GM21619 (cell line): Measurements from ENCODE around the gene MRPL27.

Experiments used
- ATAC-seq: cut with Tn5 transposase; IDR thresholded peaks from one replicate; pipeline ENCODE4 v1.9.1; 2021; ENCODE audit not compliant: unreplicated experiment

MRPL27 gene

DNA sequence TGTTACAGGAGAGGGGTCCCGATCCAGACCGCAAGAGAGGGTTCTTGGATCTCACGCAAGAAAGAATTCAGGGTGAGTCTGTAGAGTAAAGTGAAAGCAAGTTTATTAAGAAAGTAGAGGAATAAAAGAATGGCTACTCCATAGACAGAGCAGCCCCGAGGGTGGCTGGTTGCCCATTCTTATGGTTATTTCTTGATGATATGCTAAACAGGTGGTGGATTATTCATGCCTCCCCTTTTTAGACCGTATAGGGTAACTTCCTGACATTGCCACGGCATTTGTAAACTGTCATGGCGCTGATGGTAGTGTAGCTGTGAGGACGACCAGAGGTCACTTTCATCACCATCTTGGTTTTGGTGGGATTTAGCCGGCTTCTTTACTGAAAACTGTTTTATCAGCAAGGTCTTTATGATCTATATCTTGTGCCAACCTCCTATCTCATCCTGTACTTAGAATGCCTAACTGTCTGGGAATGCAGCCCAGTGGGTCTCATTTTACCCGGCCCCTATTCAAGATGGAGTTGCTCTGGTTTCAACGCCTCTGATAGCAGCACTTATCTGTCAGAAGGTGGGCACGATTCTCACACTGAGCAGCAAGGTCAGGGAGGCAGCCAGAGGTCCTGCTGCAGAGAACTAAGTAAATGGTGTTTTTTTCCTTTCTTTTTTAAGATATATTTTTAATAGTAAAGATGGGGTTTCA, 53.5 kb downstream of the MRPL27 start:
- no peak for ATAC-seq

GRCh38 chr17:50318501-50319285, 54.3 kb downstream of the MRPL27 start:
- ATAC-seq, result no peak
